ENCODE data around the gene ZMYND10.

GRCh38 chr3:50304601-50305000, 40.9 kb downstream of the ZMYND10 start:
- TF ChIP-seq CTCF (conservative IDR thresholded peaks at IDR 0.05 in 1 of 2, IDR thresholded peaks at IDR 0.05 in 1 of 2; ENCODE audit: low read depth in 1 of 2, low read length in 2 of 2) (no peak), EZH2 (IDR thresholded peaks at IDR 0.05; ENCODE audit: low read length, missing control alignments) (no peak)
